ENCODE data around the gene COL6A1.

Gene COL6A1

GRCh38 chr21:46011267-46011967, 29.8 kb downstream of the COL6A1 start:
- no peak overlapping the region for H3K4me3 ChIP-seq (ENCODE audit: low read length in 2 of 2)
- H3K9ac ChIP-seq (ENCODE audit: low read length in 2 of 2), result no peak overlapping the region
- H3K9me3 ChIP-seq (ENCODE audit: control insufficient read depth in 2 of 2, low read length in 2 of 2), result no peaks in the 10 kb centered on the region
- H3K27ac ChIP-seq (ENCODE audit: low read length), result no peak overlapping the region
- no peaks in the 10 kb centered on the region for H3K4me1 ChIP-seq (ENCODE audit: control insufficient read depth, insufficient read depth, low read length)
- H3K27me3 ChIP-seq (ENCODE audit: control insufficient read depth in 1 of 2, insufficient read depth in 2 of 2, low read length in 2 of 2), result no peaks in the 10 kb centered on the region
- no peaks in the 10 kb centered on the region for H3K36me3 ChIP-seq (ENCODE audit: control insufficient read depth in 2 of 2, insufficient read depth in 2 of 2, low read length in 2 of 2)

GRCh38 chr21:46012154-46012553, 30.6 kb downstream of the COL6A1 start:
- Histone ChIP-seq H3K27me3 (ENCODE audit: control insufficient read depth in 1 of 2, insufficient read depth in 2 of 2, low read length in 2 of 2) (no peaks in the 10 kb centered on the region), H3K36me3 (ENCODE audit: control insufficient read depth in 2 of 2, insufficient read depth in 2 of 2, low read length in 2 of 2) (no peaks in the 10 kb centered on the region), H3K4me1 (ENCODE audit: control insufficient read depth, insufficient read depth, low read length) (no peaks in the 10 kb centered on the region), H3K9me3 (ENCODE audit: control insufficient read depth in 2 of 2, low read length in 2 of 2) (no peaks in the 10 kb centered on the region), H3K9ac (ENCODE audit: low read length in 2 of 2) (no peak overlapping the region), H3K4me3 (ENCODE audit: low read length in 2 of 2) (no peak overlapping the region), H3K27ac (ENCODE audit: low read length) (no peak overlapping the region)

- Histone ChIP-seq H3K4me3 (ENCODE audit: low read length in 2 of 2) (no peak overlapping the region), H3K4me1 (ENCODE audit: control insufficient read depth, insufficient read depth, low read length) (peaks cover 4% of the 10 kb centered on the region), H3K27me3 (ENCODE audit: control insufficient read depth in 1 of 2, insufficient read depth in 2 of 2, low read length in 2 of 2) (no peaks in the 10 kb centered on the region), H3K27ac (ENCODE audit: low read length) (no peak overlapping the region), H3K36me3 (ENCODE audit: control insufficient read depth in 2 of 2, insufficient read depth in 2 of 2, low read length in 2 of 2) (no peaks in the 10 kb centered on the region), H3K9ac (ENCODE audit: low read length in 2 of 2) (no peak overlapping the region), H3K9me3 (ENCODE audit: control insufficient read depth in 2 of 2, low read length in 2 of 2) (no peaks in the 10 kb centered on the region)
These were observed 33.3 kb downstream of the COL6A1 start for GRCh38 chr21:46014828-46015227.

- Histone ChIP-seq H3K9ac (ENCODE audit: low read length in 2 of 2) (no peak overlapping the region), H3K9me3 (ENCODE audit: control insufficient read depth in 2 of 2, low read length in 2 of 2) (no peaks in the 10 kb centered on the region), H3K4me3 (ENCODE audit: low read length in 2 of 2) (no peak overlapping the region), H3K4me1 (ENCODE audit: control insufficient read depth, insufficient read depth, low read length) (peaks cover 23% of the 10 kb centered on the region), H3K27ac (ENCODE audit: low read length) (no peak overlapping the region), H3K27me3 (ENCODE audit: control insufficient read depth in 1 of 2, insufficient read depth in 2 of 2, low read length in 2 of 2) (no peaks in the 10 kb centered on the region), H3K36me3 (ENCODE audit: control insufficient read depth in 2 of 2, insufficient read depth in 2 of 2, low read length in 2 of 2) (no peaks in the 10 kb centered on the region)
These were observed 35.6 kb downstream of the COL6A1 start for GRCh38 chr21:46017148-46017547.

GRCh38 chr21:46017695-46018094, 36.1 kb downstream of the COL6A1 start:
- no peaks in the 10 kb centered on the region for H3K36me3 ChIP-seq (ENCODE audit: control insufficient read depth in 2 of 2, insufficient read depth in 2 of 2, low read length in 2 of 2)
- peaks cover 28% of the 10 kb centered on the region for H3K4me1 ChIP-seq (ENCODE audit: control insufficient read depth, insufficient read depth, low read length)
- H3K4me3 ChIP-seq (ENCODE audit: low read length in 2 of 2), result no peak overlapping the region
- H3K9ac ChIP-seq (ENCODE audit: low read length in 2 of 2), result no peak overlapping the region
- H3K9me3 ChIP-seq (ENCODE audit: control insufficient read depth in 2 of 2, low read length in 2 of 2), result no peaks in the 10 kb centered on the region
- H3K27ac ChIP-seq (ENCODE audit: low read length), result no peak overlapping the region
- H3K27me3 ChIP-seq (ENCODE audit: control insufficient read depth in 1 of 2, insufficient read depth in 2 of 2, low read length in 2 of 2), result no peaks in the 10 kb centered on the region

GRCh38 chr21:46018615-46019014, 37.0 kb downstream of the COL6A1 start:
- H3K36me3 ChIP-seq (ENCODE audit: control insufficient read depth in 2 of 2, insufficient read depth in 2 of 2, low read length in 2 of 2), result no peaks in the 10 kb centered on the region
- no peaks in the 10 kb centered on the region for H3K27me3 ChIP-seq (ENCODE audit: control insufficient read depth in 1 of 2, insufficient read depth in 2 of 2, low read length in 2 of 2)
- no peak overlapping the region for H3K27ac ChIP-seq (ENCODE audit: low read length)
- no peak overlapping the region for H3K9ac ChIP-seq (ENCODE audit: low read length in 2 of 2)
- no peak overlapping the region for H3K4me3 ChIP-seq (ENCODE audit: low read length in 2 of 2)
- H3K9me3 ChIP-seq (ENCODE audit: control insufficient read depth in 2 of 2, low read length in 2 of 2), result no peaks in the 10 kb centered on the region
- H3K4me1 ChIP-seq (ENCODE audit: control insufficient read depth, insufficient read depth, low read length), result peaks cover 37% of the 10 kb centered on the region

GRCh38 chr21:46020581-46020980, 39.0 kb downstream of the COL6A1 start:
- H3K9ac ChIP-seq (ENCODE audit: low read length in 2 of 2), result no peak overlapping the region
- H3K4me3 ChIP-seq (ENCODE audit: low read length in 2 of 2), result no peak overlapping the region
- H3K27ac ChIP-seq (ENCODE audit: low read length), result peak overlapping the region; percentile 97
- H3K27me3 ChIP-seq (ENCODE audit: control insufficient read depth in 1 of 2, insufficient read depth in 2 of 2, low read length in 2 of 2), result no peaks in the 10 kb centered on the region
- H3K36me3 ChIP-seq (ENCODE audit: control insufficient read depth in 2 of 2, insufficient read depth in 2 of 2, low read length in 2 of 2), result no peaks in the 10 kb centered on the region
- no peaks in the 10 kb centered on the region for H3K9me3 ChIP-seq (ENCODE audit: control insufficient read depth in 2 of 2, low read length in 2 of 2)
- peaks cover 48% of the 10 kb centered on the region for H3K4me1 ChIP-seq (ENCODE audit: control insufficient read depth, insufficient read depth, low read length)

GRCh38 chr21:46021398-46021797, 39.8 kb downstream of the COL6A1 start:
- Histone ChIP-seq H3K9ac (ENCODE audit: low read length in 2 of 2) (peak overlapping the region; percentile 29 to 33), H3K4me3 (ENCODE audit: low read length in 2 of 2) (peak overlapping the region; percentile 21 to 22), H3K4me1 (ENCODE audit: control insufficient read depth, insufficient read depth, low read length) (peaks cover 48% of the 10 kb centered on the region), H3K27ac (ENCODE audit: low read length) (peak overlapping the region; percentile 97), H3K9me3 (ENCODE audit: control insufficient read depth in 2 of 2, low read length in 2 of 2) (no peaks in the 10 kb centered on the region), H3K27me3 (ENCODE audit: control insufficient read depth in 1 of 2, insufficient read depth in 2 of 2, low read length in 2 of 2) (no peaks in the 10 kb centered on the region), H3K36me3 (ENCODE audit: control insufficient read depth in 2 of 2, insufficient read depth in 2 of 2, low read length in 2 of 2) (no peaks in the 10 kb centered on the region)

- Histone ChIP-seq H3K27ac (ENCODE audit: low read length) (peak overlapping the region; percentile 97), H3K36me3 (ENCODE audit: control insufficient read depth in 2 of 2, insufficient read depth in 2 of 2, low read length in 2 of 2) (no peaks in the 10 kb centered on the region), H3K4me1 (ENCODE audit: control insufficient read depth, insufficient read depth, low read length) (peaks cover 48% of the 10 kb centered on the region), H3K27me3 (ENCODE audit: control insufficient read depth in 1 of 2, insufficient read depth in 2 of 2, low read length in 2 of 2) (no peaks in the 10 kb centered on the region), H3K4me3 (ENCODE audit: low read length in 2 of 2) (peak overlapping the region; percentile 10 to 62), H3K9ac (ENCODE audit: low read length in 2 of 2) (peak overlapping the region; percentile 66 to 69), H3K9me3 (ENCODE audit: control insufficient read depth in 2 of 2, low read length in 2 of 2) (no peaks in the 10 kb centered on the region)
These were observed 40.5 kb downstream of the COL6A1 start for GRCh38 chr21:46021978-46022544.

GRCh38 chr21:46022551-46023525, 41.3 kb downstream of the COL6A1 start:
- peak overlapping the region; percentile 97 for H3K27ac ChIP-seq (ENCODE audit: low read length)
- peaks cover 50% of the 10 kb centered on the region for H3K4me1 ChIP-seq (ENCODE audit: control insufficient read depth, insufficient read depth, low read length)
- H3K36me3 ChIP-seq (ENCODE audit: control insufficient read depth in 2 of 2, insufficient read depth in 2 of 2, low read length in 2 of 2), result no peaks in the 10 kb centered on the region
- peak overlapping the region; percentile 66 to 69 for H3K9ac ChIP-seq (ENCODE audit: low read length in 2 of 2)
- no peaks in the 10 kb centered on the region for H3K9me3 ChIP-seq (ENCODE audit: control insufficient read depth in 2 of 2, low read length in 2 of 2)
- H3K27me3 ChIP-seq (ENCODE audit: control insufficient read depth in 1 of 2, insufficient read depth in 2 of 2, low read length in 2 of 2), result no peaks in the 10 kb centered on the region
- peak overlapping the region; percentile 10 to 62 for H3K4me3 ChIP-seq (ENCODE audit: low read length in 2 of 2)

Data from stomach smooth muscle (tissue), 2 donors.